ENCODE measurements around the gene LRFN3.
A peak's percentile ranks its signal among the peaks of the same experiment; 100 is the strongest.
"Not testable (repeated sequence)": the region's sequence is repeated elsewhere in the genome, so short reads cannot be mapped to it uniquely, and the experiment has no call there.

LRFN3 gene

DNA sequence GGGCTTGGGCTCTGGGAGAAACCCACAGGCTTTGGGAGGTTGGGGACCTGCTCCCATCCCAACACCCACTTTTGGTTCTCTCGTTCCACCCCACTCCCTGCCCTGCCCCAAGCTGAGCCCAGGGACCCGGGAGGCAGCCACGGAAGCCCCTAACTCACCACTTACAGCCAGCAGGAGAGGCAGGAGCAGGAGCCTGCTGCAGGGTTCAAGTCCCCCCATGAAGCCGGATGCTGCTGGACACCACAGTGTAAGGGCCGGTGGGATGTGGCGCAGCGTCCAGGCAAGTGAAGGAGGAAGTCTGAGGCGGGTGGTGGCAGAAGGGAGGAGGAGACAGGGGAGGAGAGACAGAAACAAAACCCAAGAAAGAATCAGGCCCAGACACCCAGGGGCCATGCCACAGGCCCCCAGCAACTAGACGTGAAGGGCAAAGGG, 28.1 kb upstream of the LRFN3 start, which contains the start of gene TYROBP:
TYROBP (minus strand) TSS at position 286 of the 432 bp plus-strand sequence; CDS start at position 219, 67 bp downstream.
- no peak for DNase-seq

DNA sequence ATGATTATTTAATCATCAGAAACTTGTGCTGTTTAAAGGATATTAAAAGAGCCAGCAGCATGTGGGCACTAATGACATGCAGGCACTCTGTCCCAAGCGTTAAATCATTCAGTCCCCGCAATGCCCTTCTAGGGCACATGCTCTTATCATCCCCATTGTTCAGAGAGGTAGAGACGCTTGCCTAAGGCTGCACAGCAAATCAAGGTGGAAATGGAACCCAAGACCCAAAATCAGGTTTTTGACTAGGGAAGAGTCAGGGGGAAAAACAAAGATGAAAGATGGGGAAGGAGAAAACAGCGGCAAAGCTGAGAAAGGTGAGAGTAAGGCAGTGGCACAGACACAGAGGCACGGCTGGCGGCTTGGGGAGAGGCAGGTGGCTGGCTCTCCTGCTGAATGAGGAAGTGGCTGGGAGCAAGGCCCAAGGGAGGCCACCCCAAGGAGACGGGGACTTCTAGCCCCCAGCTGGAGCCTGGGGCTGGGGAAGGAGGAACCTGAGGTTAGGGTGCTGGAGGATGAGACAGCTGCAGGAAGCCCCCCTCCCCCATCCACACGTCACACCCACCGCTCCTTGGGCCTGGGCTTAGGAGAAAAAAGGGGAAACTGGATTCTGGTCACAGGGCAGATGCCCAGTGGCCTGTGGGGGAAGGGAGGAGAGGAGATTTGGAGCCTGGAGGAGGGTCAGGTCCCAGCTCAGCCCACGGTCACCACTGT, 27.0 kb upstream of the LRFN3 start:
- peak; percentile 62 for DNase-seq

DNA sequence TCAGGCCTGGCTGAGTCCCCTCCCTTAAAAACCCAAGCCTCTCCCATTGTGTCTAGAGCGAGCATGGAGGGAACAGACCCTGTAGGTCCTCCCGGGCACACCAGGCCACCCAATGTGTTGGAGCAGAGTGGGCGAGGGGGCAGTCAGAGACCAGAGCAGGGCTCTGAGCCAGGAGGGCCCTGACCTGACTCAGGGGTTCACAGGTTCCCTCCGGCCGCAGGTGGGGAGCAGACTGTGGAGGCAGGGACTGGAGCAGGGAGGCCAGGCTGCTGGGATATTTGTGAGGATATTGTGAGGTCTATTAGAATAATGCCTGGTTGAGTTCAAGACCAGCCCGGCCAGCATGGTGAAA, 26.5 kb upstream of the LRFN3 start:
- no peak for DNase-seq

DNA sequence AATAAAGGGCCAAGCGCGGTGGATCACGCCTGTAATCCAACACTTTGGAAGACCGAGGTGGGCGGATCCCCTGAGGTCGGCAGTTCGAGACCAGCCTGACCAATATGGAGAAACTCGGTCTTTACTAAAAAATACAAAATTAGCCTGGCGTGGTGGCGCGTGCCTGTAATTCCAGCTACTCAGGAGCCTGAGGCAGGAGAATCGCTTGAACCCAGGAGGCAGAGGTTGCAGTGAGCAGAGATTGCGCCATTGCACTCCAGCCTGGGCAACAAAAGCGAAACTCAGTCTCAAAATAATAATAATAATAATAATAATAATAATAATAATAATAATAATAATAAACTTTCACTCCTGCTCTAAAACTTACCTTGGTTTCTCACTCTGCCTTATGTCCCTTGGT, 25.8 kb upstream of the LRFN3 start:
- not testable (repeated sequence) for DNase-seq

DNA sequence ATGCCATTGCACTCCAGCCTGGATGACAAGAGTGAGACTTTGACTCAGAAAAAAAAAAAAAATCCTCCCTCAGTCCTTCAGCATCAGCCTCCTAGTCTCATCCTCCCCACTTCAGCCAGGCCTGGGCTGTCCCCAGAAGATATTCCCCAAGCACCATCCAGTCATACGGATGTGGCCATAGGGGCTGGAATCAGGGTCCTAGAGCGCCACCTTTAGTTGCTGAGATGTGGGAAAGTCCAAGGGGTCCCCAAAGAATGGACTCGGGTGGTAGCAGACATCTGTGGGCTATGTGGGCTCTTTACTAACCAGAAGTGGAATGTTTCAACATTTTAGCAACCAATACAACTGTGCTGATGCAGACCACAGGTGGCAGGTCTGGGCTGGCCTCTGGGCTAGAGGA, 25.0 kb upstream of the LRFN3 start:
- DNase-seq, result no peak

DNA sequence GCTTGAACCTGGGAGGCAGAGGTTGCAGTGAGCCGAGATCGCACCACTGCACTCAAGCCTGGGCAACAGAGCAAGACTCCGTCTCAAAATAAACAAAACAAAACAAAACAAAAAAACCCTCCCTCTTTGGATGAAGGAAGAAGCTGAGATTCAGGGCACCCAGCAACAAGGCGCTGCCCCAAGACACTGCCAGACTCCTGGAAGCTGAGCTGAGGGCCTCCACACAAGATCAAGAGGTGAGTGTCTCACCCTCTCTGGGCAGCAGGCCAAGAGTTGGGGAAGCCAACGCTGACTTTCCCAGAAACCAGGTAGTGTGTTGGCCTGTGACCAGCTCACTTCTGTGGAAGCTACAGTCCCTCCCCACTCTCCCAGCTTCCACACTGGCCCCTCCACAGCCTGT, 24.4 kb upstream of the LRFN3 start:
- DNase-seq, result no peak

DNA sequence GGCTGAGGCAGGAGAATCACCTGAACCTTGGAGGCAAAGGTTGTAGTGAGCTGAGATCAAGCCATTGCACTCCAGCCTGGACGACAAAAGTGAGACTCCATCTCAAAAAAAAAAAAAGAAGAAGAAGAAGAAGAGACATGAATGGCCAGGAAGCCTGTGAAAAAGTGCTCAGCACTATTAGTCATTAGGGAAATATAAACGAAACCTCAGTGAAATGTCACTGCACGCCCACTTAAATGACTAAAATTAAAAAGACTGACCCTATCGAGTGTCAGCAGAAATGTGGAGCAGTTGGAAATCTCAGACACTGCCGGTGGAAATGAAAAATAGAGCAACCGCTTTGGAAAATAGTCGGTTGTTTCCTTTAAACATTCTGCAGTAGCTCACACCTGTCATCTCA, 22.6 kb upstream of the LRFN3 start:
- no peak for DNase-seq

DNA sequence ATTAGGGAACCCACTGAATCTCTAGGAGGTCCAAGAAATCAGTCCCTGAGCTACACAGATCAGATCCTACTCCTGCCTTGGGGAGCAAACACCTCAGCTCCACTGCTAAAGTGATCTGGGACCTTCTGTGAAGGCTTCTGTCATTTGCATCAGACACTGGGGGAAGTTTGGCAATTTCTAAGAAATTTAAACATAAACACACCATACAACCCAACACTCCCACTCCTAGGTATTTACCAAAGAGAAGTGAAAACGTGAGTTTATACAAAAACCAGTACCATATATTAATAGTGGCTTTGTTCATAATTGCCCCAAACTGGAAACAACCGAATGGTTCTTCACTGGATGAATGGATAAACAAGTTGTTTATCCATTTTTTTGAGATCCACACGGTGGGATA, 20.7 kb upstream of the LRFN3 start:
- no peak for DNase-seq

DNA sequence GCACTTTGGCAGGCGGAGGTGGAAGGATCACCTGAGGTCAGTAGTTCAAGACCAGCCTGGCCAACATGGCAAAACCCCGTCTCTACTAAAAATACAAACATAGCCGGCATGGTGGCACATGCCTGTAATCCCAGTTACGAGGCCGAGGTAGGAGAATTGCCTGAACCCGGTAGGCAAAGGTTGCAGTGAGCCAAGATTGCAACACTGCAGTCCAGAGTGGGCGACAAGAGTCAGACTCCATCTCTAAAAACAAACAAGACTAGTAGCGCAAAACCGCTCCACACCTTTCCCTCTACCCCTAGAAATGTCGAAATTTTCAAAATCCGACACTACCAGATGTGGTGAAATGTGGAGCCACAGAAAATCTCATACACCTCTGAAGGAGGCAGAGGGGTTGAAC, 16.9 kb upstream of the LRFN3 start:
- DNase-seq, result no peak

DNA sequence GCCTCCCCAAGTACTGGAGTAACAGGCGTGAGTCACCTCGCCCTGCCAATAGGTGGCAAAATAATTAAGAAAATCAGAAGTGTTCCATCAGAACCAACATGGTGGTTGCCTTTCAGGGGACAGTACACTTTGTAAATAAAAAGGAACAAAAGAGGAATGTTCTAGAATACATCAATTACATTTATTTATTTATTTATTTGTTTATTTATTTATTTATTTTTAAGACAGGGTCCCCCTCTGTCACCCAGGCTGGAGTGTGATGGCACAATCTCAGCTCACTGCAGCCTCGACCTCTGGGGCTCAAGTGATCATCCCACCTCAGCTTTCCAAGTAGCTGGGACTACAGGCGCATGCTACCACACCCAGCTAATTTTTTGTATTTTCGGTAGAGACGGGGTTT, 15.2 kb upstream of the LRFN3 start:
- no peak for DNase-seq

DNA sequence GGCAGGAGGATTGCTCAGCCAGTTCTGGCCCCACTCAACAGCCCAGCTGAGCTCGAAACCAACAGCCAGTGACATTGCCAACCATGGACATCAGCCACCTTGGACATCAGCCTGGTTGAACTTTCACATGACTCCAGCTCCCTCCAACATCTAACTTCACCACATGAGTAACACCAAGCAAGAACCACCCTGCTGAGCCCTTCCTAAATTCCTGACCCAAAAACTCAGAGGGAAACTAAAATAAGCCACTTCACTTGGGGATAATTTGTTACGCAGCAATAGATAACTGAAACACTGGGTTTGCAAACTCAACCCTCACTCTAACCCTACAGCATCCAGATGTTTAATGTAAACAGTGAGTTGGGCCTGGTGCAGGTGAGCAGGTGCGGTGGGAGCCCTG, 10.7 kb upstream of the LRFN3 start:
- DNase-seq, result no peak

DNA sequence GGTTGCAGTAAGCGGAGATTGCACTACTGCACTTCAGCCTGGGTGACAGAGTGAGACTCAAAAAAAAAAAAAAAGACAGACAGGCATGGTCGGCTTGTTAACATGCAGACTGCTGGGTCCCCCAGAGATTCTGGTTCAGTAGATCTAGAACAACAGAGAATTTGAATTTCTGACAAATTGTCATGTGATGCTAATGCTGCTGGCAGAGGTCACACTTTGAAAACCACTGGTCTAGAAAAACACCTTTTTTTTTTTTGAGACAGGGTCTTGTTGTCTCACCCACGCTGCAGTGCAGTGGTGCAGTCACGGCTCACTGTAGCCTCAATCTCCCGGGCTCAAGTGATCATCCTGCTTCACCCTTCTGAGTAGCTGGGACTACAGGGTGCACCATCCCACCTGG, 7.7 kb upstream of the LRFN3 start:
- no peak for DNase-seq

DNA sequence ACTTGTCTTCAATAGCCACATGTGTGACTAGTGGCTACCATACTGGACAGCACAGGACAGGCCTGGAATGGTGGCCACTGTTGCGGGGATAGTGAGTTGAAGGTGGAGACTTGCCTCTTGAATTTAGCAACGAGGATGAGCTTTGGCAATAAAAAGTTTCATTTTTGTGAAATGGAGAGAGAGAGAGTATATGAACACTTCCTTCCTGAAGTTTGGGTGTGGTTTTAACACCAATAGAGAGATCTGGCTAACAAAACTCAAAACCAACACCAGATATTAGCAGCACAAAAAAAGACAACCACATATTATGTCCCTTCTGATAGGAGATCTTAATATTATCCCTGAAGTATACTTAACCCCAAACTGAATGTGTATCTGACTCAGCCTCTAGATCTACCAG, 6.3 kb upstream of the LRFN3 start:
- no peak for DNase-seq

DNA sequence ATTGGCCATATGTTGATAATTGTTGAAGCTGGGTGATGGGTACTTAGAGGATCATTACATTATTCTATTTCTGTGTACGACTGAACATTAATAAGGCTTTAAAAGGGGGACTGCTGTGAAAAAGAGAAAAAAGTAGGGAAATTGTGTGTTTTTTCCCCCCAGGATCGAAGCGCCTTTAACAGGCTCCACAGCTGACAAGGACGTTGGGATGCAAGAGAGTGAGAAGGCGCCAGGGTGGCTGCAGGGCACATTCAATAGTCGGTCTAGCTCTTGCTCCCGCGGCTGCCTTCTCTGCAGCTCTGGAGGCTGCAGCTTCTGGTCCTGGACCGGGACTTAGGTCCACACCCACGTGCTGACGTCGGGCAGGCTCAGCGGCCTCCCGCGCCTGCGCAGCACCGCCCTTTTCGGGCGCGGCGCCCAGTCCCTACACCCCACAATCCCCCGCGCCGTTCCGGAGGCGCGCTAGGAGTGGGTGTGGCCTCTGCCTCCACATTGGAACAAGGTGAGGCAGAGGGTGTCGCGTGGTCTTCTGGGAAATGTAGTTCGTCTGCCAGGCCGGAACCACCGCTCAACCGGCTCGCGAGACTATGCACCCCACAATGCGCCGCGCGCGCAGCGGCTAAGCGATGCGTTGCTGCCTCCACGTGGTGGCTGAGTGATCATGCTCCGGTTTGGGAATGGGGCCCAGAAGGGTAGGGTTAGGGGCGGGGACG, 4.9 kb upstream of the LRFN3 start:
- DNase-seq, result peak; percentile 100

DNA sequence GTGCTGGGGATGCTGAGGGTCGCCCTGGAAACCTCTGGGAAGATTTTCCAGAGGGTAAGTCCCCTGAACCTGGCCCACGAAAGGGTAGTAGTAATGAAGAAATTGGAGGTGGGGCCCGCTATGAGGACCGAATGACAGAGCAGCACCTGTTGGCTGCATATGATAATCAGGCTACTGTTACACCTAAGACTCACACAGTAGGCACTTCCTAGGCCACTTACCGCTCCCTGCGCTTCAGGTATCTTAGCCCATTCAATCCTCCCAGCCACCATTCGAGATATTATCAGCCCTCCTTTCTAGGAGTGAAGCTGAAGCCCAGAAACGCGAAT, 4.3 kb upstream of the LRFN3 start:
- no peak for DNase-seq

DNA sequence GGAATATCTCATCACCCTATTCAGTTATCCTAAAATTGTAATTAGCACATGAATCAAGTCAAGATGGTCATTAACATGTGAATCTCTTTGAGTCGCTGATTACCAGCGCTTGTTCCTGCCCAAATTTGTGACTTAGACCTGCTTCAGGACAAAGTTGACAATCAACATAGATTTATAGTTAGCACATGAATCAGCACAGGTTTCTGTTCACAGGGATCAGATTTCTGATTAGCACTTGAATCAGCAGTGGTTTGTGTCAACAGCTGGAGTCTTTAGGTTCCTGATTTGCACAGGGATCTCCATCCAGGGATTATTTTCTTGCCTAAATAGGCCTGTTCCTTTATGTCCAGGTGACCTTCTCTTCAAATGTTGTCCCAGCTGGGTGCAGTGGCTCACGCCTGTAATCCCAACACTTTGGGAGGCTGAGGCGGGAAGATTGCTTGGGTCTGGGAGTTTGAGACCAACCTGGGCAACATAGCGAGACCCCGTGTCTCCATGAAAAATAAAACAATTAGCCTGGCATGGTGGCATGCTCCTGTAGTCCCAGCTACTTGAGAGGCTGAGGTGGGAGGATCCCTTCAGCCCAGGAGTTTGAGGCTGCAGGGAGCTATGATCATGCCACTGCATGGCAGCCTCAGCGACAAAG, 3.8 kb upstream of the LRFN3 start:
- DNase-seq, result no peak

DNA sequence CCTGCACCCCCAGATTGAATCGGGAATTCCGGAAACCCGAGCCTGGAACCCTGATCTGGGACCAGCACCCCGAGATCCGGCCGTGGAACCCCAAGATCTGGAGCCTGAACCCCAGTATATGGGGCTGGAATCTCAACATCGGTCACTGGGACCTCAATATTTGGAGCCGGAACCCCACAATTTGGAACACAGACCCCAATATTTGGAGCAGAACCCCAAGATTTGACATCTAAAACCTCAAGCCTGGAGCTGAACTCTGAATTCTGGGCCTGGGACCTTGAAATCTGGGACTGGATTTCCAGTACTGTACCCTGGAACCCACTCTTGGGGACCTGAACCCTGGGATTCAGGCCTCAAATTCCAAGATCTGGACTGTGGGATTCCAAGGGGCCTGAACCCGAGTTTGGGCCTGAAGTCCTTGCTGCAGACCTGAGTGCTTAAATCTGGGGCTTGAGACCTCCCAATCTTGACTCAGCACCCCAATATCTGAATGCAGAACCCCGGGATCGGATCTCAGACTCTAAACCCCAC, 629 bp downstream of the LRFN3 start:
- no peak for DNase-seq

DNA sequence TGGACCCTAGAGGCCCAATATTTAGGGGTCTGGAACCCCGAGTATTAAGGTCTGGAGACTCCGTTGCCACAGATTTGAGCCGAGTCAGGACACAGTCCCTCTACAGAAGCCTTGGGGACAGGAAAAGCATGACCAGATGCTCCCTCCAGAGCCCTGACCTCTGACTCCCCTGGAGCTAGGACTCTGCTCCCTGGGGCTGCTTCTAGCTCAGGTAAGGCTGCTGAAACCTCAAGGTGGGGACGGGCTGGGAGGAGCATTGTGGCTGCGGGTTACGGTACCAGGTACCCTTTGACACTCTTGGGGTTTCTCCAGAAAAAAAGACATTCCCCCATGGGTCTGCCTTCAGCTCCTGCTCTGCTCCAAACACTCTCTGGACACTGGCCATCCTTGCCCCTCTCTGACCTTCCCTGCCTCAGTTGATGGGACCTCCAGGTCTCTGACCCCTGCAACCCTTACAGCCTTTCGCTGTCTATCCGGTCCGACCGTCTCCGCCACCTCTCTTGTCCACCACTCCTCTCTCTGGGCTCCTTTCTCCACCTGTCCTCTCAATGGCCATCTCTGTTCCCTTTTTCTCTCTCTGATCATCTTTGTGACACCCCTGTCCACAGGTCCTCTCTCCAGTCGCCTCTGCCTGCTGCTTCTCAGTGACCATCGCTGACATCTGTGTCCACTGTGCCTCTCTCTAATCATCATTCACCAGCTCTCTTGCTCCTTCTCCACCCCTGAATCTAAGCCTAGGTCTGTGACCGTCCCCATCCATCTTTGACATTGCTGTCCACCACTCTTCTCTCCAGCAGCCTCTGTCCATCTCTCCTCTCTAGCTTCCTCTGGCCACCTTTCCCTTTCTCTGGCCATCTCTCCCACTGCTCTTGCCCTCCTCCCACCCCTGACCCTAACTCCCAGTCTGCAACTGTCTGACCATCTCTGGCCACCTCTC, 1.4 kb downstream of the LRFN3 start:
- no peak for DNase-seq

DNA sequence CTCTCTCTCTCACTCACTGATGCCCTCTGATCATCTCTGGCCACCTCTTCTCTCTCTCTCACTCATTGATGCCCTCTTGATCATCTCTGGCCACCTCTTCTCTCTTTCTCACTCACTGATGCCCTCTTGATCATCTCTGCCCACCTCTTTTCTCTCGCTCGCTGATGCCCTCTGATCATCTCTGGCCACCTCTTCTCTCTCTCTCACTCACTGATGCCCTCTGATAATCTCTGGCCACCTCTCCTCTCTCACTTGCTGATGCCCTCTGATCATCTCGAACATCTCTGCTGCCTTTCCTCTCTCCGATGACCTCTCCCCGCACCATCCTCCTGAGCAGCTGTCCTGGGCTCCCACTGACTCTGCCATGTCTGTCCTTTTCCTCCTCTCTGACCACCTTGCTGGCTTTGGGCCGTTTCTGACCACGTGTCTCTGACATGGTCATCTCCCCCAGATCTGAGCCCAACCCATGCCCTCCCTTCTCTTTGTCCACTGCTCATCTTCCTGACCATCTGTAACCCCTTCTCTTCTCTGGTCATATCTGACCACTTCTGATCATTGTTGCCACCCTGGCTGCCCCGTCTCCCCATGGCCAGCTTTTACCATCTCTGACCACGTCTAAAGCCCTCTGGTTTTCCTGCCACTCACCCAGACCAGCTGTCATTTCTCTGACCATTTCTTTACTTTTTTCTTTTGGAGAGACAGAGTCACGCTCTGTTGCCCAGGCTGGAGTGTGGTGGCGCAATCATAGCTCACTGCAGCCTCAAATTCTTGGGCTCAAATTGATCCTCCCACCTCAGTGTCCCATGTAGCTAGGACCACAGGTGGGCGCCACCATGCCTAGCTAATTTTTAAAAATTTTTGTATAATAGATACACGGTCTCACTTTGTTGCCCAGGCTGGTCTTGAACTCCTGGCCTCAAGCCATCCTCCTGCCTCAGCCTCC, 2.4 kb downstream of the LRFN3 start:
- no peak for DNase-seq

DNA sequence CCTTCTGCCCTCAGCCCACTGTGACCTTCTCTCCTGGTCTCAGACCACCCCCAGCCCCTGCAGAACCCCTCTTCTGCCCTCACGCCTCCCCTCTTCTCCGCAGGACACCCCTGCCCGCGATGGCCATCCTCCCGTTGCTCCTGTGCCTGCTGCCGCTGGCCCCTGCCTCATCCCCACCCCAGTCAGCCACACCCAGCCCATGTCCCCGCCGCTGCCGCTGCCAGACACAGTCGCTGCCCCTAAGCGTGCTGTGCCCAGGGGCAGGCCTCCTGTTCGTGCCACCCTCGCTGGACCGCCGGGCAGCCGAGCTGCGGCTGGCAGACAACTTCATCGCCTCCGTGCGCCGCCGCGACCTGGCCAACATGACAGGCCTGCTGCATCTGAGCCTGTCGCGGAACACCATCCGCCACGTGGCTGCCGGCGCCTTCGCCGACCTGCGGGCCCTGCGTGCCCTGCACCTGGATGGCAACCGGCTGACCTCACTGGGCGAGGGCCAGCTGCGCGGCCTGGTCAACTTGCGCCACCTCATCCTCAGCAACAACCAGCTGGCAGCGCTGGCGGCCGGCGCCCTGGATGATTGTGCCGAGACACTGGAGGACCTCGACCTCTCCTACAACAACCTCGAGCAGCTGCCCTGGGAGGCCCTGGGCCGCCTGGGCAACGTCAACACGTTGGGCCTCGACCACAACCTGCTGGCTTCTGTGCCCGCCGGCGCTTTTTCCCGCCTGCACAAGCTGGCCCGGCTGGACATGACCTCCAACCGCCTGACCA, 3.3 kb downstream of the LRFN3 start:
- no peak for DNase-seq

Data from left hindlimb (tissue), 1 donor.